Activated T-cell treated with anti-CD3 and anti-CD28 coated beads, Interleukin-2, amount 50 U/mL, for 48 hours (primary cell): ENCODE results near the gene RELCH.
"Not testable (repeated sequence)": the region's sequence is repeated elsewhere in the genome, so short reads cannot be mapped to it uniquely, and the experiment has no call there.

Source experiments
- DNase-seq, 2 experiments: peaks; one replicate each; pipeline ENCODE4 v3.0.0-alpha.2; 2020

The RELCH gene, protein sequence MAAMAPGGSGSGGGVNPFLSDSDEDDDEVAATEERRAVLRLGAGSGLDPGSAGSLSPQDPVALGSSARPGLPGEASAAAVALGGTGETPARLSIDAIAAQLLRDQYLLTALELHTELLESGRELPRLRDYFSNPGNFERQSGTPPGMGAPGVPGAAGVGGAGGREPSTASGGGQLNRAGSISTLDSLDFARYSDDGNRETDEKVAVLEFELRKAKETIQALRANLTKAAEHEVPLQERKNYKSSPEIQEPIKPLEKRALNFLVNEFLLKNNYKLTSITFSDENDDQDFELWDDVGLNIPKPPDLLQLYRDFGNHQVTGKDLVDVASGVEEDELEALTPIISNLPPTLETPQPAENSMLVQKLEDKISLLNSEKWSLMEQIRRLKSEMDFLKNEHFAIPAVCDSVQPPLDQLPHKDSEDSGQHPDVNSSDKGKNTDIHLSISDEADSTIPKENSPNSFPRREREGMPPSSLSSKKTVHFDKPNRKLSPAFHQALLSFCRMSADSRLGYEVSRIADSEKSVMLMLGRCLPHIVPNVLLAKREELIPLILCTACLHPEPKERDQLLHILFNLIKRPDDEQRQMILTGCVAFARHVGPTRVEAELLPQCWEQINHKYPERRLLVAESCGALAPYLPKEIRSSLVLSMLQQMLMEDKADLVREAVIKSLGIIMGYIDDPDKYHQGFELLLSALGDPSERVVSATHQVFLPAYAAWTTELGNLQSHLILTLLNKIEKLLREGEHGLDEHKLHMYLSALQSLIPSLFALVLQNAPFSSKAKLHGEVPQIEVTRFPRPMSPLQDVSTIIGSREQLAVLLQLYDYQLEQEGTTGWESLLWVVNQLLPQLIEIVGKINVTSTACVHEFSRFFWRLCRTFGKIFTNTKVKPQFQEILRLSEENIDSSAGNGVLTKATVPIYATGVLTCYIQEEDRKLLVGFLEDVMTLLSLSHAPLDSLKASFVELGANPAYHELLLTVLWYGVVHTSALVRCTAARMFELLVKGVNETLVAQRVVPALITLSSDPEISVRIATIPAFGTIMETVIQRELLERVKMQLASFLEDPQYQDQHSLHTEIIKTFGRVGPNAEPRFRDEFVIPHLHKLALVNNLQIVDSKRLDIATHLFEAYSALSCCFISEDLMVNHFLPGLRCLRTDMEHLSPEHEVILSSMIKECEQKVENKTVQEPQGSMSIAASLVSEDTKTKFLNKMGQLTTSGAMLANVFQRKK

DNA sequence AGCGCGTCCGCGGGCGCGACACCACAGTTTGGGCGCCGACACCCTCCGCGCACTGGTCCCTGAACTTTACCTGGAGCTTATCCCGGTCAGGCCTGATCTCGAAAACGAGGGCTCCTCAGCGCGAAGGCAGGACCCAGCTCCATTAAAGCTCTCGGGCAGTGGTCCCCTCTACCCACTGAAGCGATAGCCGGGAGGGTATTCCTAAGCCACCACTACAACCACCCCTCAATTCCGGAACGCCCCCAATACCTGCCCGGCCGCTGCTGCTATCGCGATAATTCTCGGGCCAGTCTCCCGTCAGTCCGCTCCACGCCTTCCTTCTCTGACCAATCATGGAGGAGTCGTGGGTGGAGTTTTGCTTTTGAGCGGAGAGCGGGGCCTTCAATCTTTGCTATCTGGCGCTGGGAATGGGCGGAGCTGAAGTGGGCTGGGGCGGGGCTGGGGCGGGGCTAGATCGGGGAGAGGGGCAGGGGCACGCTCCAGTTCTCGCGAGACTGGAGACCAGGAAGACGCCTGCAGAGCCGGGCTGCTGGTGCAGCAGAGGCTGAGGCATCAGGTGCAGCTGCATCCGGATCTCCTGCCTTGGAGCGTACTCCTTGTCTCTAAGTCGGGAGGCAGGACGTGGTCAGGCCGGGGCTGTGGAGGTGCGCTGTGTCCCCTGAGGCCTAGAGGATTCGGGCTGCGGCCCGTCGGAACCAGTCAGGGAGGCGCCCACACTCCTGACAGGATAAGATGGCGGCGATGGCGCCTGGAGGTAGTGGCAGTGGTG is at the start of gene RELCH, which contains the start of gene PIGN:
TSS of gene RELCH (plus strand) at position 482 of the 769 bp plus-strand sequence. CDS start at position 733, 251 bp downstream.
TSS of gene PIGN (minus strand) at position 283 of the 769 bp plus-strand sequence. CDS start 25,703 bp downstream, outside the sequence.
- peak; percentile 93 to 94 for DNase-seq

GRCh38 chr18:62138461-62139235 is 48.4 kb upstream of the RELCH start:
- no peak for DNase-seq

GRCh38 chr18:62140259-62140658 is 46.8 kb upstream of the RELCH start:
- no peak for DNase-seq

DNA sequence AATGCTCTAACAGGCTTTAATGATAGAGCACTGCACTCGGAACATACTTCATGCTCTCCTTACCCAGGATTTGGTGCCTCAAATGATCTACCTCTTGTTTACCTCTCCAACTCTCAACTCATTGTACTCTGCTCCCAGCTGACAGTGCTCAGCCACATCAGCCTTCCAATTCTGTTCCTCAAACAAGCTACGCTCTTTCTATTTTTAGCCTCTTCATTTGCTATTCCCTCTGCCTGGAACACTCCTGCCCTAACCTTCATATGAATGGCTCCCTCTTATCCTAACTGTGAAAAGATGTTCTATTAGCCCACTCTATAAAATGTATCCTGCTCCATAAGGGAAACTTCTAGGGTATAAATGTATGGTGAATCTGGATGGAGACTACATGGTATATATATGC is 42.7 kb upstream of the RELCH start:
- no peak for DNase-seq

- no peak for DNase-seq
Measured at GRCh38 chr18:62151068-62151771, 35.8 kb upstream of the RELCH start.

- DNase-seq, result no peak
Measured at GRCh38 chr18:62152844-62153243, 34.2 kb upstream of the RELCH start.

- no peak for DNase-seq
Measured at GRCh38 chr18:62157843-62158242, 29.2 kb upstream of the RELCH start.

DNA sequence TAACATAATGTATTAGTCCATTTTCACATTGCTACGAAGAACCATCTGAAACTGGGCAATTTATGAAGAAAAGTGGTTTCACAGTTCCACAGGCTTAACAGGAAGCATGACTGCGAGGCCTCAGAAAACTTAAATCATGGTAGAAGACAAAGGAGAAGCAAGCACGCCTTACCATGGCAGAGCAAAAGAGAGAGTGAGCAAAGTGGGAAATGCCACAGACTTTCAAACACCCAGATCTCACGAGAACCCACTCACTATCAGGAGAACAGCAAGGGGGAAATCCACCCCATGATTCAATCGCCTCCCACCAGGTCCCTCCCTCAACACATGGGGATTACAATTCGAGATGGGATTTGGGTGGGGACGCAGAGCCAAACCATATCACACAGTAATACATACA is 22.7 kb upstream of the RELCH start:
- no peak for DNase-seq

GRCh38 chr18:62164855-62165487 is 22.1 kb upstream of the RELCH start:
- DNase-seq, result no peak

GRCh38 chr18:62165583-62165982 is 21.5 kb upstream of the RELCH start:
- no peak for DNase-seq

GRCh38 chr18:62166524-62166923 is 20.5 kb upstream of the RELCH start:
- not testable (repeated sequence) for DNase-seq

DNA sequence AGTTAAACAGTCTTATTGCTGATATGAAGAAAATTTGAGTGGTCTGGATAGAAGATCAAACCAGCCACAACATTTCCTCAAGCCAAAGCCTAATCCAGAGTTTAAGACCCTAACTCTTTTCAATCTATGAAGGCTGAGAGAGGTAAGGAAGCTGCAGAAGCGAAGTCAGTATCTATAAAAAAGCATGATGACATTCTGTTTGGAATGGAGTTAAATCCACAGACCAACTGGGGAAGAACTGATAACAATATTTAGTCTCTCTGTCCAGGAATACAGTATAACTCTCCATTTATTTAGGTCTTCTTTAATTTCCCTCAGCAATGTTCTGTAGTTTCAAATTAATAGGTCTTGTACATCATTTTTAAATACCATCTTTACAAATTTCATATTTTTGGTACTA is 16.2 kb upstream of the RELCH start:
- no peak for DNase-seq

DNA sequence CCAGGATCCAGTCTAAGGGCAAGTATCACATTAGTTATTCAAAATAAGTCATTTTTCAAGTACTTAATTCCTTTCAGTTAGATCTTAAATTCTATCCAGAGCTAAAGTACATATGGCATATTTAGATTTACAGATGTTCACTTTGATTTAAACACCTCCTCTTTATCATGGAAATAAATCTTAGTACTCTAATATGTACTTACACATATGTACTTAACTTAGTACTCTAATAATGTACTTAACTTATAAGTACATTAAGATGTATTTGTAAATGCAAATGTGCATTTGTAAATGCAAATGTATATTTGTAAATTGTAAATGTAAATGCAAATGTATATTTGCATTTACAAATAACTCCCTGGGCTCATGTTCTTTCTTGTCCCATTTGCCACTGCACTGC is 14.8 kb upstream of the RELCH start:
- DNase-seq, result no peak

GRCh38 chr18:62175521-62175920 is 11.5 kb upstream of the RELCH start:
- DNase-seq, result no peak

DNA sequence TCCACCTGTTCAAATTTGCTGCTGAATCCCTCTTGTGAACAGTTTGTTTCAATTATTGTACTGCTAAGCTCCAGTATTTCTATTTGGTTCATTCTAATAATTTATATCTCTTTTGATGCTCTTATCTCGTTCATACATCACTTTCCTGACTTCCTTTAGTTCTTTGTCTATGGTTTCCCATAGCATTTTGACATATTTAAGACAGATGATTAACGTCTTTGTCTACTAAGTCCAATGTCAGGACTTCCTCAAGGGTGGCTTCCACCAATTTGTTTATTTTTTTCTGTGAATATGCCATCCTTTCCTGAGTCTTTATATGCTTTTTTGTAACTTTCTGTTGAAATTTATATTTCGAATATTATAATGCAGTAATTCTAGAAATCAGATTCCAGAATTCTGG is 9.8 kb upstream of the RELCH start:
- no peak for DNase-seq

DNA sequence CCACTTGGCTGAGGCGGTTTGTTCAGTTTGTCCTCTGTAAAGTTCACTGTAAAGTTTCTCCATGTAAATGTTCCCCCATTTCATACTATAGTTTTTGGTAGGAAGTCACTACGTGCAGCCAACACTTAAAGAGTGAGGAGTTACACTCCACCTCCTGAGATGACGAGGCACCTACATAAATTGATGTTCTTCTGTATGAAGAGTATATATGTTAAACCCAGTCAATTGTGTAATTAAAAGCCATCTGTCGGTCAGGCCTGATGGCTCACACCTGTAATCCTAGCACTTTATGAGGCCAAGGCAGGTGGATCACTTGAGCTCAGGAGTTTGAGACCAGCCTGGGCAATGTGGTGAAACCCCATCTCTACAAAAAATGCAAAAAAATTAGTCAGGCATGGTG is 7.8 kb upstream of the RELCH start:
- no peak for DNase-seq

DNA sequence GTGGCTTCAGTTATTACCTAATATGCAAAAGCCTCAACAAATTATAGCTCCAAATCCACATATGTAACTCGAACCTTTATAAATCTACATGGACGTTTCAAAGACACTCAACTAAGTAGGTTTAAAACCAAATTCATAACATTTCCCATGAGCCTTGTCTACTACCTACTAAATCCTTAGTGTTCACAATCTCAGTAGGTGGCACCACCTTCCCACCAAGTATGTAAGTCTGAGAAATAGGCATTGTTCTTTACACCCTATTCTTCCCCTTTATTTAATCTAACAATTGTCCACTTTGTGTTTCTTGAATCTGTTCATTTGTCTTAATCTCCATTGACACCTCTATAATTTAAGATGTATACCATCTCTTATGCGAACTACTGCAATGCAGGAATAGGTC is 4.8 kb upstream of the RELCH start:
- no peak for DNase-seq

DNA sequence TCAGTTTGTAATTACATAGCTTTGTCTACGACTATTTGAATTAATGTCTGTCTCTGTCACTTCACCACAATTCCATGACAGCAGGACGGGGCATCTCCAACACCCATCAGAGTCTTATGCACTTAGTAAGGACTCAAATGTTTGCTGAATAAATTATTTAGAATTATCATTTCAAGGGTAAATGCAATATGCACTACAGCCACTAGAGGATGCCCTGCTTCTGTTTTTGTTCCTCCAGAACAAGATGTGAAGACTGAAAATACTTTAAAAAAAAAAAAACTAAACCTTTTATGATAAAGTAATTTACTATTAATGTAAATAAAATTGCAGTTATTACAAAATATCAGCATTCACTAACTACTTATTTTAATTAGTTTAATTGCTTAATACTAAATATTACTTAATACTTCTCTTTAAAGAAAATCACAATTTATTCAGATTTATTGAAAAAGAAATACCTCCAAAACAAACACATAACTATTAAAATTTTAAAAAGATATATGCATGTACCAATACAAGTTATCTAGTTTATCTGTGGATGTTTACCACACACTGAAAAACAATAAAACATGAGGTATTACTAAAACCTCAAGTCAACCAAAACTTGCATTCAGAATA is 3.4 kb upstream of the RELCH start:
- DNase-seq, result peak in 1 of 2 experiments; percentile 36

GRCh38 chr18:62186499-62186773 is 619 bp upstream of the RELCH start:
- DNase-seq, result no peak
